SK-N-MC (cell line): ENCODE measurements around the gene NEU2.
A peak's percentile ranks its signal among the peaks of the same experiment; 100 is the strongest.

ENCODE experiments used
- DNase-seq: peaks from one replicate; pipeline ENCODE4 v3.0.0-alpha.2; 2011; ENCODE audit warnings: low read depth, low spot score
- H3K27ac ChIP-seq: fragments of 200-600 bp; sonication (generic); 2 replicates; pipeline ENCODE4 v1.5.1; 2016; ENCODE audit warnings: mixed run types
- H3K36me3 ChIP-seq: fragments of 200-600 bp; sonication (generic); 2 replicates; pipeline ENCODE4 v1.6.1; 2017; ENCODE audit warnings: antibody characterized with exemption, low read length, mixed read lengths; ENCODE audit not compliant: insufficient read depth
- H3K4me3 ChIP-seq: fragments of 200-600 bp; sonication (generic); 2 replicates; pipeline ENCODE4 v1.5.1; 2016
- H3K9ac ChIP-seq: fragments of 200-600 bp; sonication (generic); 2 replicates; pipeline ENCODE4 v1.8.0; 2017; ENCODE audit warnings: mixed run types, mixed read lengths; ENCODE audit not compliant: insufficient read length
- H3K9me3 ChIP-seq: fragments of 200-600 bp; sonication (generic); 2 replicates; pipeline ENCODE4 v1.6.1; 2017; ENCODE audit warnings: low read depth, mild to moderate bottlenecking, antibody characterized with exemption, low read length, moderate library complexity, mixed read lengths
- EZH2 ChIP-seq: fragments of 200-600 bp; sonication (generic); IDR thresholded peaks from one replicate; pipeline ENCODE4 v1.6.1; 2017; ENCODE audit warnings: antibody characterized with exemption
- FOXP2 ChIP-seq: optimal IDR thresholded peaks from 2 replicates; pipeline ENCODE3; 2011; ENCODE audit warnings: mild to moderate bottlenecking, moderate library complexity; ENCODE audit not compliant: insufficient read depth; ENCODE audit errors: extremely low read length, control extremely low read depth
- POLR2AphosphoS5 ChIP-seq: IDR thresholded peaks from 2 replicates; pipeline ENCODE4 v1.6.1; 2012; ENCODE audit warnings: mild to moderate bottlenecking, low read depth, low read length, borderline replicate concordance

NEU2 gene

GRCh38 chr2:233032551-233033320, at the start of gene NEU2:
Gene NEU2, plus strand, starts transcription at chr2:233032672. Its CDS starts 0 bp downstream, at chr2:233032672.
- H3K9ac ChIP-seq, result peak within 1 kb of the TSS; percentile 3
- no peak for DNase-seq
- no peaks in the 10 kb centered on the region for H3K9me3 ChIP-seq
- H3K27ac ChIP-seq, result no peak within 1 kb of the TSS
- TF ChIP-seq EZH2 (no peak), FOXP2 (no peak), POLR2AphosphoS5 (no peak)
- H3K4me3 ChIP-seq, result no peak within 1 kb of the TSS
- H3K36me3 ChIP-seq, result no peaks in the 10 kb centered on the region

DNA sequence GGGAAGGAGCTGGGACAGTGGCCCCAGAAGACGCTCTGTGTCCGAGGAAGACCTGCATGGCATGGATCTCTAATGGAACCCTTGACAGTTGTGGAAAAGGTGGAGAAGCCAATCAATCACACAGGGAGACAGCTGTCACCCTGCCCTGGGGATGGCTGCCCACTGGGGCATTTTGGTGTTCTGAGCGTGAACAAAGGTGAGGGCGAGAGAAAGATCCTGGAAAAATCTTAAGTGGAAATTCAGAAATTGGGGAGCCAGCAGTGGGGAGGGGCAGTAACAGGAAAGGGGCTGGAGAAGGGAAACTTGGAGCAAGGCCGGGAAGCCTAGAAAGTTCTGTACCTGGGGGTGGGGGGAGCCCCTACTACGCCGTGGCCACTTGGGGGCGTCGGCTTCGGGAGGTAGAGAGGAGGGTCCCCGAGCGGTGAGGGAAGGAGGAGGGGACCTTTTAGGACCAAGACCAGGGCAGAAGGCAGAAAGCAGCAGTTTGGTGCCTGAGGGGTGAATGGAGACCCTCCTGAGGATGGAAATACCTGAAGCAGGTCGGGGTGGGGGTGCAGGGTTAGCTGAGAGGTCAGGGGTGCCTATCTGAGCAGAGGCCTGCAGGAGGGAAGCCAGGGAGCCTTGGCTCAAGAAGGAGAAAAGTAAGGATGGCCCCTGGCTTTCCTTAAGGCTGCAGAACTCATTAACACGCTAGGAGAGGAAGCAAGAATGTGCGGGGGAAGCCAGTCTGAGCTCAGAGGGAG, 49.4 kb upstream of the NEU2 start:
- no peak overlapping the region for H3K27ac ChIP-seq
- no peak overlapping the region for H3K9ac ChIP-seq
- no peak overlapping the region for H3K4me3 ChIP-seq
- no peaks in the 10 kb centered on the region for H3K36me3 ChIP-seq
- no peaks in the 10 kb centered on the region for H3K9me3 ChIP-seq
- no peak for TF ChIP-seq EZH2
- no peak for TF ChIP-seq POLR2AphosphoS5
- TF ChIP-seq FOXP2, result no peak
- no peak for DNase-seq

DNA sequence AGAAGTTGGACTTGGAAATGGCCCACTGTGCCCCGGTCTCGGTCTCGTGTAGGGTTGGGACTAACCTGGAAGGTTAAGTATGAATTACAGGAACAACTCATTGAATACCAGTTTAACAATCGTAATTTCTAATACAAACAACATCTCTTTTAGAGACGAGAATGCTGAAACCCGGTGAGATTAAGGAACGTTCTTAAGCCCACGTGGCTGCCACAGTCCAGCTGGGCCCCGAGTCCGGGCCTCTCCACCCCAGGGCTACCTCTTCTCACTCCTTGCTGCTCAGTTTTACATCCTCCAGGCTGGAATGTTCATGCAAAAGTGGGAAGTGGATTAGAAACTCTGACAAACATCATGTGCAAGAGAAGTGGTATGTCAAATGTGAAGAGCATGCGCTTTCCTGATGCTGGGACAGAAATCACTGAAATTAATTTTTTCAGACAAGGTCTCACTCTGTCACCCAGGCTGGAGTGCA, 48.8 kb upstream of the NEU2 start:
- no peak overlapping the region for H3K27ac ChIP-seq

GRCh38 chr2:232984451-232985207, 47.8 kb upstream of the NEU2 start:
- H3K9ac ChIP-seq, result no peak overlapping the region
- no peak overlapping the region for H3K4me3 ChIP-seq
- no peaks in the 10 kb centered on the region for H3K9me3 ChIP-seq
- H3K36me3 ChIP-seq, result no peaks in the 10 kb centered on the region
- no peak for TF ChIP-seq EZH2
- TF ChIP-seq POLR2AphosphoS5, result no peak
- no peak for DNase-seq
- no peak overlapping the region for H3K27ac ChIP-seq

More for the DNA sequence above, 48.8 kb upstream of the NEU2 start:
- Histone ChIP-seq H3K9me3 (no peaks in the 10 kb centered on the region), H3K36me3 (no peaks in the 10 kb centered on the region), H3K4me3 (no peak overlapping the region), H3K9ac (no peak overlapping the region)
- TF ChIP-seq POLR2AphosphoS5 (no peak), FOXP2 (no peak), EZH2 (no peak)
- no peak for DNase-seq

DNA sequence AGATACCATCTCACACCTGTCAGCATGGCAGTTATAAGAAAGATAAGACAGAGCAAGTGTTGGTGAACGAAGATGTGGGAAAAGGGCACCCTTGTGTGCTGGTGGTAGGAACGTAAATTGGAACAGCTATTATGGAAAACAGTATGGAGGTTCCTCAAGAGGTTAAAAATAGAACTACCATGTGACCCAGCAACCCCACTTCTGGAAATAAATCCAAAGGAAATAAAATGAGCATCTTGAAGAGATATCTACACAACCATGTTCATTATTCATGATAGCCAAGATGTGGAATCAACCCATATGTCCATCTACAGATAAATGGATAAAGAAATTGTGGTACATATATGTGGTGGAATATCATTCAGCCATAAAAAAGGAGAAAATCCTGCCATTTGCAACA, 46.3 kb upstream of the NEU2 start:
- H3K9ac ChIP-seq, result no peak overlapping the region
- H3K27ac ChIP-seq, result no peak overlapping the region
- DNase-seq, result no peak
- TF ChIP-seq FOXP2, result no peak
- no peak for TF ChIP-seq POLR2AphosphoS5
- no peak for TF ChIP-seq EZH2
- H3K36me3 ChIP-seq, result no peaks in the 10 kb centered on the region
- H3K9me3 ChIP-seq, result no peaks in the 10 kb centered on the region
- no peak overlapping the region for H3K4me3 ChIP-seq

- Histone ChIP-seq H3K36me3 (no peaks in the 10 kb centered on the region), H3K9me3 (no peaks in the 10 kb centered on the region), H3K4me3 (no peak overlapping the region), H3K27ac (no peak overlapping the region), H3K9ac (no peak overlapping the region)
- no peak for DNase-seq
- TF ChIP-seq POLR2AphosphoS5, result no peak
- TF ChIP-seq EZH2, result no peak
- no peak for TF ChIP-seq FOXP2
Measured at GRCh38 chr2:232993231-232993821, 39.1 kb upstream of the NEU2 start.

- Histone ChIP-seq H3K9ac (no peak overlapping the region), H3K4me3 (no peak overlapping the region), H3K27ac (no peak overlapping the region), H3K9me3 (no peaks in the 10 kb centered on the region), H3K36me3 (no peaks in the 10 kb centered on the region)
- no peak for TF ChIP-seq FOXP2
- TF ChIP-seq POLR2AphosphoS5, result no peak
- TF ChIP-seq EZH2, result no peak
- no peak for DNase-seq
Measured at GRCh38 chr2:232994446-232994845, 38.0 kb upstream of the NEU2 start.
